DMS53 treated with DMSO at 0.1 percent for 48 hours (cell line): ENCODE results near the gene ARL5A.

ENCODE experiments used
- DNase-seq: peaks from one replicate; lab custom pipeline; 2025; ENCODE audit not compliant: unreplicated experiment; lab: John Stamatoyannopoulos, UW

The ARL5A gene

GRCh38 chr2:151840216-151841046 is 12.2 kb upstream of the ARL5A start:
- DNase-seq, result no peak

GRCh38 chr2:151837926-151838325 is 9.7 kb upstream of the ARL5A start:
- DNase-seq, result no peak

- no peak for DNase-seq
Measured at GRCh38 chr2:151833984-151834383, 5.8 kb upstream of the ARL5A start.

GRCh38 chr2:151830961-151831360 is 2.7 kb upstream of the ARL5A start:
- DNase-seq, result no peak

- no peak for DNase-seq
Measured at GRCh38 chr2:151828890-151829324, 686 bp upstream of the ARL5A start.

GRCh38 chr2:151827564-151828142 is 568 bp downstream of the ARL5A start:
- no peak for DNase-seq

- DNase-seq, result no peak
Measured at GRCh38 chr2:151826737-151827157, 1.5 kb downstream of the ARL5A start.

- no peak for DNase-seq
Measured at GRCh38 chr2:151824886-151825285, 3.3 kb downstream of the ARL5A start.

- DNase-seq, result no peak
Measured at GRCh38 chr2:151823651-151824050, 4.6 kb downstream of the ARL5A start.

GRCh38 chr2:151819920-151820319 is 8.3 kb downstream of the ARL5A start:
- DNase-seq, result no peak

- no peak for DNase-seq
Measured at GRCh38 chr2:151817929-151818328, 10.3 kb downstream of the ARL5A start.

- DNase-seq, result no peak
Measured at GRCh38 chr2:151816843-151817242, 11.4 kb downstream of the ARL5A start.

GRCh38 chr2:151815821-151816489 is 12.3 kb downstream of the ARL5A start:
- DNase-seq, result no peak

- DNase-seq, result no peak
Measured at GRCh38 chr2:151810489-151810888, 17.7 kb downstream of the ARL5A start.

- DNase-seq, result no peak
Measured at GRCh38 chr2:151809073-151809383, 19.2 kb downstream of the ARL5A start.

GRCh38 chr2:151808258-151809072 is 19.8 kb downstream of the ARL5A start:
- no peak for DNase-seq

- DNase-seq, result no peak
Measured at GRCh38 chr2:151805961-151806360, 22.3 kb downstream of the ARL5A start.

GRCh38 chr2:151805343-151805742 is 22.9 kb downstream of the ARL5A start:
- no peak for DNase-seq

- no peak for DNase-seq
Measured at GRCh38 chr2:151803811-151804210, 24.4 kb downstream of the ARL5A start.

- no peak for DNase-seq
Measured at GRCh38 chr2:151802315-151802714, 25.9 kb downstream of the ARL5A start.

- DNase-seq, result no peak
Measured at GRCh38 chr2:151799886-151800292, 28.3 kb downstream of the ARL5A start.
